Renal pelvis (tissue), 3 donors: Measurements from ENCODE around the gene ADCY3. TPM values are rescaled to one million over a fixed set of nuclear protein-coding genes. Genes with fewer than 3 reads are reported as not detected.

Experiments
- polyA plus RNA-seq, 3 donors: library from polyadenylated mRNA; unstranded; fragments of 120-200 nt; gene quantifications; one replicate each; pipeline ENCODE4 v1.2.1, GENCODE V29; 2013; ENCODE audit not compliant: insufficient read length in 3 of 3

ADCY3 gene
- polyA plus RNA-seq, 3 donors, result 19.4 to 26.6 (median 20.2) TPM

Other genes with a start within 250 kb of the ADCY3 start
- 10 to 100 TPM; 34.4 to 44.7 (median 35.7) TPM for gene PTRHD1, start 126.8 kb downstream of the ADCY3 start, polyA plus RNA-seq
- 10 to 100 TPM; 17.8 to 20.9 (median 19.8) TPM for gene CENPO, start 126.8 kb downstream of the ADCY3 start, polyA plus RNA-seq
- 10 to 100 TPM in 1 of 3 donors, 1 to 10 TPM in 2; 8.0 to 10.3 (median 9.4) TPM for gene DNAJC27, start 51.7 kb upstream of the ADCY3 start, polyA plus RNA-seq
- gene EFR3B, start 121.8 kb upstream of the ADCY3 start, polyA plus RNA-seq, result 1 to 10 TPM; 6.7 to 8.6 (median 8.2) TPM
- gene POMC, start 248.3 kb upstream of the ADCY3 start, polyA plus RNA-seq, result 10 to 100 TPM in 1 of 3 donors, 1 to 10 TPM in 2; 8.0 to 17.6 (median 8.3) TPM